HG03571 (cell line): ENCODE data around the gene SLC16A6.
"Not testable (repeated sequence)": the region's sequence is repeated elsewhere in the genome, so short reads cannot be mapped to it uniquely, and the experiment has no call there.

ENCODE experiments used
- ATAC-seq: cut with Tn5 transposase; IDR thresholded peaks from one replicate; pipeline ENCODE4 v1.9.1; 2021; ENCODE audit not compliant: unreplicated experiment

SLC16A6 gene

GRCh38 chr17:68253426-68253825, 37.5 kb downstream of the SLC16A6 start:
- not testable (repeated sequence) for ATAC-seq

GRCh38 chr17:68249354-68249765, 41.6 kb downstream of the SLC16A6 start:
- no peak for ATAC-seq

GRCh38 chr17:68248891-68249290, 42.0 kb downstream of the SLC16A6 start:
- ATAC-seq, result no peak

GRCh38 chr17:68248199-68248825, 42.6 kb downstream of the SLC16A6 start:
- ATAC-seq, result peak; percentile 15

GRCh38 chr17:68247445-68248198, 43.3 kb downstream of the SLC16A6 start, which contains the start of gene AMZ2:
Gene AMZ2, plus strand, starts transcription at chr17:68248043. Its CDS starts 2,145 bp downstream, at chr17:68250188.
- peak; percentile 81 for ATAC-seq

GRCh38 chr17:68246271-68247028, 44.5 kb downstream of the SLC16A6 start:
- ATAC-seq, result no peak

GRCh38 chr17:68239632-68240366, 51.1 kb downstream of the SLC16A6 start:
- ATAC-seq, result no peak

- no peak for ATAC-seq
These were observed 52.1 kb downstream of the SLC16A6 start for GRCh38 chr17:68238871-68239253.

- no peak for ATAC-seq
These were observed 52.6 kb downstream of the SLC16A6 start for GRCh38 chr17:68238164-68238870.

- ATAC-seq, result peak; percentile 66
These were observed 53.4 kb downstream of the SLC16A6 start for GRCh38 chr17:68237369-68238163.

GRCh38 chr17:68235336-68235791, 55.6 kb downstream of the SLC16A6 start:
- not testable (repeated sequence) for ATAC-seq

GRCh38 chr17:68234726-68235335, 56.1 kb downstream of the SLC16A6 start:
- ATAC-seq, result peak; percentile 33

GRCh38 chr17:68232741-68233140, 58.2 kb downstream of the SLC16A6 start:
- ATAC-seq, result not testable (repeated sequence)

GRCh38 chr17:68231541-68231940, 59.4 kb downstream of the SLC16A6 start:
- no peak for ATAC-seq

- ATAC-seq, result not testable (repeated sequence)
These were observed 59.8 kb downstream of the SLC16A6 start for GRCh38 chr17:68231131-68231530.

- no peak for ATAC-seq
These were observed 61.3 kb downstream of the SLC16A6 start for GRCh38 chr17:68229619-68230018.

- no peak for ATAC-seq
These were observed 61.9 kb downstream of the SLC16A6 start for GRCh38 chr17:68228817-68229570.

GRCh38 chr17:68228039-68228680, 62.8 kb downstream of the SLC16A6 start:
- ATAC-seq, result not testable (repeated sequence)
